ENCODE data around the gene CBR1. TPM values are rescaled to one million over a fixed set of nuclear protein-coding genes. Genes with fewer than 3 reads are reported as not detected.

The CBR1 gene
- total RNA-seq, 2 experiments from 2014 or later = 12.0 TPM; not detected in 1

DNA sequence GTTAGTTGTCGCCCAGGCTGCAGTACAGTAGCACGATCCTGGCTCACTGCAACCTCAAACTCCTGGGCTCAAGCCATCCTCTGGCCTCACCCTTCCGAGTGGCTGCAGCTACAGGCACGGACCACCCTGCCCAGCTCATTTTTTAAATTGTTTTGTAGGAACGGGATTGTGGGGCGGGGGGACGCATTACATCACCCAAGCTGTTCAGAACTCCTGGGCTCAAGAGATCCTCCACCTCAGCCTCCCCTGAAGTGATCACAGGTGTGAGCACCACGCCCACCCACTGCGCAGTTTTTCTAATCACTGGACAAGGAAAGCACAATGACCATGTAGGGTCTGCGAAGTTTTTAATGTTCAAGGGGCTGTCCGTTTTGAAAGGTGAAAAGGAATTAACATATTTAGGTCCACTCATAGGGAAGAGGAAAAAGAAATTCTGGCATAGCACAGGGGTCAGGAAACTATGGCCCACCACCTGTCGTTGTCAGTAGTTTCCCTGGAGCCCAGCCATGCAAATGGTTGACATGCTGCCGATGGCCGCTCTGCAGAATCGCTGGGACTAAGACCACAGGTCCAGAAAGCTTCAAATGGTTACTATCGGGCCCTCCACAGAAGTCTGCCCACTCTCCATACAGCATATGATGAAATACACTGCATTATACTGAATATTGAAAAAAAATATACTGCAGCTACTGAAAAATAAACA is 35.5 kb upstream of the CBR1 start:
- ChIA-PET POLR2A (interaction anchor here (0.6 to 1.0 kb wide), 2 partner anchors 8 to 10 kb away, joined by 3 to 5 read pairs; no protein-coding TSS in a partner anchor), CTCF (ENCODE audit: unreplicated experiment) (no interaction called here)
- intact Hi-C loops (cut with micrococcal nuclease; ENCODE audit: unreplicated experiment) = no loop called here
- Histone ChIP-seq H3K27ac (ENCODE audit: low read depth, low read length, poor library complexity, severe bottlenecking) (no peak overlapping the region), H3K9me2 (ENCODE audit: insufficient read depth, low read length) (no peaks in the 10 kb centered on the region), H3K36me3 (ENCODE audit: insufficient read depth, low read length) (peaks cover 21% of the 10 kb centered on the region), H3K4me2 (ENCODE audit: low read length) (no peak overlapping the region), H3K4me1 (ENCODE audit: insufficient read depth, low read length, poor library complexity, severe bottlenecking) (peaks cover 5% of the 10 kb centered on the region), H4K20me1 (ENCODE audit: insufficient read depth, low read length) (no peaks in the 10 kb centered on the region), H3K9me3 (ENCODE audit: low read length) (no peaks in the 10 kb centered on the region), H2AFZ (ENCODE audit: low read length) (no peak overlapping the region), H3K4me3 (ENCODE audit: low read depth, low read length, poor library complexity, severe bottlenecking) (no peak overlapping the region), H3K79me2 (ENCODE audit: insufficient read depth, low read depth, low read length) (no peaks in the 10 kb centered on the region)
- no peak for TF ChIP-seq EZH2phosphoT487 (IDR thresholded peaks at IDR 0.05; ENCODE audit: borderline replicate concordance, low read depth, low read length)
- BruUV-seq (replicated peaks) = no TSS peak
- DNase-seq (ENCODE audit: low spot score) = no peak

- H3K27ac ChIP-seq (ENCODE audit: low read depth, low read length, poor library complexity, severe bottlenecking) = no peak overlapping the region
- DNase-seq (ENCODE audit: low spot score) = no peak
- H3K4me2 ChIP-seq (ENCODE audit: low read length) = no peak overlapping the region
- no peaks in the 10 kb centered on the region for H3K79me2 ChIP-seq (ENCODE audit: insufficient read depth, low read depth, low read length)
- TF ChIP-seq EZH2phosphoT487 (IDR thresholded peaks at IDR 0.05; ENCODE audit: borderline replicate concordance, low read depth, low read length) = no peak
- TF ChIP-seq, protein P1, sequence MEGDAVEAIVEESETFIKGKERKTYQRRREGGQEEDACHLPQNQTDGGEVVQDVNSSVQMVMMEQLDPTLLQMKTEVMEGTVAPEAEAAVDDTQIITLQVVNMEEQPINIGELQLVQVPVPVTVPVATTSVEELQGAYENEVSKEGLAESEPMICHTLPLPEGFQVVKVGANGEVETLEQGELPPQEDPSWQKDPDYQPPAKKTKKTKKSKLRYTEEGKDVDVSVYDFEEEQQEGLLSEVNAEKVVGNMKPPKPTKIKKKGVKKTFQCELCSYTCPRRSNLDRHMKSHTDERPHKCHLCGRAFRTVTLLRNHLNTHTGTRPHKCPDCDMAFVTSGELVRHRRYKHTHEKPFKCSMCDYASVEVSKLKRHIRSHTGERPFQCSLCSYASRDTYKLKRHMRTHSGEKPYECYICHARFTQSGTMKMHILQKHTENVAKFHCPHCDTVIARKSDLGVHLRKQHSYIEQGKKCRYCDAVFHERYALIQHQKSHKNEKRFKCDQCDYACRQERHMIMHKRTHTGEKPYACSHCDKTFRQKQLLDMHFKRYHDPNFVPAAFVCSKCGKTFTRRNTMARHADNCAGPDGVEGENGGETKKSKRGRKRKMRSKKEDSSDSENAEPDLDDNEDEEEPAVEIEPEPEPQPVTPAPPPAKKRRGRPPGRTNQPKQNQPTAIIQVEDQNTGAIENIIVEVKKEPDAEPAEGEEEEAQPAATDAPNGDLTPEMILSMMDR (conservative IDR thresholded peaks at IDR 0.05; ENCODE audit: low read length) = no peak
- CTCF ChIA-PET (ENCODE audit: unreplicated experiment) = no interaction called here
- peaks cover 23% of the 10 kb centered on the region for H3K36me3 ChIP-seq (ENCODE audit: insufficient read depth, low read length)
- POLR2A ChIA-PET = no interaction called here
- intact Hi-C loops (cut with micrococcal nuclease; ENCODE audit: unreplicated experiment) = no loop called here
- peaks cover 5% of the 10 kb centered on the region for H3K4me1 ChIP-seq (ENCODE audit: insufficient read depth, low read length, poor library complexity, severe bottlenecking)
- no peaks in the 10 kb centered on the region for H4K20me1 ChIP-seq (ENCODE audit: insufficient read depth, low read length)
- no peak overlapping the region for H3K4me3 ChIP-seq (ENCODE audit: low read depth, low read length, poor library complexity, severe bottlenecking)
- BruUV-seq (replicated peaks) = no TSS peak
- H2AFZ ChIP-seq (ENCODE audit: low read length) = no peak overlapping the region
- no peaks in the 10 kb centered on the region for H3K9me2 ChIP-seq (ENCODE audit: insufficient read depth, low read length)
- H3K9me3 ChIP-seq (ENCODE audit: low read length) = no peaks in the 10 kb centered on the region
Observed at GRCh38 chr21:36035381-36035791, 34.4 kb upstream of the CBR1 start.

DNA sequence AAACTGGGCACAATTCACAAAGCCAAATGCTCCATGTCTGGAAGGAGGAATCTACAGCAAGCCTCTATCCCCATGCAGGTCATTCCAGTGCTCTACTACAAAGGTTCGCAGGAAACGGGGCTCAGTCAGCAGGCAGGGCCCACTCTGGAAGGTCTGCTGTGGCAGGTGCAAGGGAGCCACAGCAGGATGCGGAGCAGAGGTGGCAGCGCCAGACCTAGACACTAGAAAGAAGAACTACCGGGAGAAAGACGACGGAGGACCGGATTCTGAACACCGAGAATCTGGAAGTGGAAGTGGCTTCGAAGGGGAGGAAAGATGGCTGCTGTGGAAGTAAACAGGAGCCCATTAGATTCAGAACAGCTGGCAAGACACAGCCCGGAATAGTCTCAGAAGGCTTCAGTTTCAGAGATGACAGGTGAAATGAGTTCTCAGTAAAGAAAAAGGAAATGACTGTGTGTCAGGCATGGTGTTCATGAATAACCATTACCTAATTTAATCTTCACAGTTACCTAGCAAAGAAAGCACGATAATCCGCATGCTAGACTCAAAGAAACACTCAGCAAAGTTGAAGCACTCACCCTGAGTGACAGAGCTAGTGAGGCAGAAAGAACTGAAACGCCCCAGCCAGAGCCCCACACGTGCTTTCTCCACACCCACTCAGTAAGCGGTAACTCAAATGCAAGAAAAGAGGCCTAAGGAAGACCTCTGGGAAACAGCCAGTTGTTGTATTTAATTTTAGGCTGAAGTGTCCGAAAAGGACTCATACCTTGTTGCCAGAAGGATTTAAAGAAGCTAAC is 30.9 kb upstream of the CBR1 start:
- DNase-seq (ENCODE audit: low spot score) = no peak

More for the DNA sequence above, 30.9 kb upstream of the CBR1 start:
- Histone ChIP-seq H3K4me1 (ENCODE audit: insufficient read depth, low read length, poor library complexity, severe bottlenecking) (no peaks in the 10 kb centered on the region), H4K20me1 (ENCODE audit: insufficient read depth, low read length) (no peaks in the 10 kb centered on the region), H3K27ac (ENCODE audit: low read depth, low read length, poor library complexity, severe bottlenecking) (no peak overlapping the region), H3K4me2 (ENCODE audit: low read length) (no peak overlapping the region), H3K79me2 (ENCODE audit: insufficient read depth, low read depth, low read length) (no peaks in the 10 kb centered on the region), H2AFZ (ENCODE audit: low read length) (no peak overlapping the region), H3K4me3 (ENCODE audit: low read depth, low read length, poor library complexity, severe bottlenecking) (no peak overlapping the region), H3K36me3 (ENCODE audit: insufficient read depth, low read length) (peaks cover 46% of the 10 kb centered on the region), H3K9me2 (ENCODE audit: insufficient read depth, low read length) (no peaks in the 10 kb centered on the region), H3K9me3 (ENCODE audit: low read length) (no peaks in the 10 kb centered on the region)
- TF ChIP-seq EZH2phosphoT487 (IDR thresholded peaks at IDR 0.05; ENCODE audit: borderline replicate concordance, low read depth, low read length) = no peak
- TF ChIP-seq, protein P1 (conservative IDR thresholded peaks at IDR 0.05; ENCODE audit: low read length) = no peak
- CTCF ChIA-PET (ENCODE audit: unreplicated experiment) = no interaction called here
- POLR2A ChIA-PET = no interaction called here
- no TSS peak for BruUV-seq (replicated peaks)
- intact Hi-C loops (cut with micrococcal nuclease; ENCODE audit: unreplicated experiment) = no loop called here

Measured in OCI-LY7 (cell line).